CD14-positive monocyte (primary cell): Measurements from ENCODE around the gene CDX2. TPM values are rescaled to one million over a fixed set of nuclear protein-coding genes. Genes with fewer than 3 reads are reported as not detected.

Source experiments
- DNase-seq, 3 donors: peaks; one replicate each; pipeline ENCODE4 v3.0.0-alpha.2; 2011 to 2022
- H2AFZ ChIP-seq: 2 replicates; pipeline ENCODE4 v1.6.0; 2012; ENCODE audit warnings: mild to moderate bottlenecking, low read depth, low read length, inconsistent platforms; ENCODE audit not compliant: insufficient read depth, poor library complexity, severe bottlenecking
- H3K27ac ChIP-seq, 2 donors: 1 replicate in 1 of 2; 2 replicates in 1 of 2; pipeline ENCODE4 v1.5.1; 2012 to 2013; ENCODE audit warnings: low read length in 2 of 2, control low read depth in 1 of 2, inconsistent platforms in 1 of 2, low read depth in 1 of 2, mild to moderate bottlenecking in 1 of 2
- H3K27me3 ChIP-seq, 2 donors: one replicate each; pipeline versions ENCODE4 v1.6.0 to v1.6.1; 2011 to 2013; ENCODE audit warnings: low read length in 2 of 2; ENCODE audit not compliant: control insufficient read depth in 2 of 2, insufficient read depth in 2 of 2
- H3K36me3 ChIP-seq, 2 donors: replicated peaks in 1 of 2; 1 replicate in 1 of 2; 2 replicates in 1 of 2; pipeline versions ENCODE4 v1.5.1 to v1.6.1; 2012 to 2013; ENCODE audit warnings: low read length in 2 of 2, control low read depth in 1 of 2, inconsistent platforms in 1 of 2, mild to moderate bottlenecking in 1 of 2; ENCODE audit not compliant: insufficient read depth in 2 of 2, control insufficient read depth in 1 of 2
- H3K4me1 ChIP-seq, 2 donors: 1 replicate in 1 of 2; 2 replicates in 1 of 2; pipeline versions ENCODE4 v1.5.1 to v1.6.1; 2012 to 2013; ENCODE audit warnings: low read length in 2 of 2, control low read depth in 1 of 2, inconsistent platforms in 1 of 2, mild to moderate bottlenecking in 1 of 2, moderate library complexity in 1 of 2; ENCODE audit not compliant: insufficient read depth in 2 of 2, control insufficient read depth in 1 of 2
- H3K4me2 ChIP-seq: replicated peaks from 2 replicates; pipeline ENCODE3; 2012; ENCODE audit warnings: low read length, moderate library complexity, mild to moderate bottlenecking; ENCODE audit not compliant: poor library complexity, severe bottlenecking; ENCODE audit errors: extremely low read depth
- H3K4me3 ChIP-seq, 3 experiments: fragments of 200-600 bp in 1 of 3; sonication (generic) in 1 of 3; replicated peaks in 1 of 3; 1 replicate in 2 of 3; 2 replicates in 1 of 3; pipeline ENCODE4 v1.5.1; 2011 to 2013; ENCODE audit warnings: low read length in 3 of 3, mild to moderate bottlenecking in 3 of 3, control low read depth in 2 of 3, low read depth in 2 of 3, inconsistent platforms in 1 of 3, moderate library complexity in 1 of 3
- H3K79me2 ChIP-seq: 2 replicates; pipeline ENCODE4 v1.6.0; 2012; ENCODE audit warnings: mild to moderate bottlenecking, control low read depth, inconsistent platforms, low read length, moderate library complexity; ENCODE audit not compliant: insufficient read depth
- H3K9ac ChIP-seq: 2 replicates; pipeline ENCODE4 v1.6.0; 2017; ENCODE audit warnings: low read length, mild to moderate bottlenecking; ENCODE audit not compliant: insufficient read depth, poor library complexity, severe bottlenecking
- H3K9me3 ChIP-seq, 2 donors: replicated peaks in 1 of 2; 1 replicate in 1 of 2; 2 replicates in 1 of 2; pipeline versions ENCODE4 v1.5.1 to v1.6.1; 2012 to 2013; ENCODE audit warnings: low read length in 2 of 2, control low read depth in 1 of 2; ENCODE audit not compliant: control insufficient read depth in 1 of 2, insufficient read depth in 1 of 2
- H4K20me1 ChIP-seq: 2 replicates; pipeline ENCODE4 v1.6.0; 2012; ENCODE audit warnings: mild to moderate bottlenecking, low read length, control low read depth, moderate library complexity; ENCODE audit not compliant: insufficient read depth
- H3K27ac Mint-ChIP-seq, 7 donors: one replicate each; pipeline ENCODE4 v1.8.0; 2020; ENCODE audit warnings: mild to moderate bottlenecking in 7 of 7, mixed read lengths in 7 of 7, moderate library complexity in 6 of 7, inconsistent platforms in 2 of 7
- H3K27me3 Mint-ChIP-seq, 3 donors: one replicate each; pipeline ENCODE4 v1.8.0; 2021 to 2022; ENCODE audit warnings: low read depth in 3 of 3, mild to moderate bottlenecking in 3 of 3, mixed read lengths in 3 of 3, moderate library complexity in 3 of 3, inconsistent platforms in 1 of 3
- H3K36me3 Mint-ChIP-seq, 2 donors: one replicate each; pipeline ENCODE4 v1.8.0; 2020; ENCODE audit warnings: mixed read lengths in 2 of 2, inconsistent platforms in 1 of 2, mild to moderate bottlenecking in 1 of 2
- H3K4me1 Mint-ChIP-seq: one replicate; pipeline ENCODE4 v1.8.0; 2020; ENCODE audit warnings: mild to moderate bottlenecking, mixed read lengths
- H3K4me3 Mint-ChIP-seq, 2 donors: one replicate each; pipeline ENCODE4 v1.8.0; 2020; ENCODE audit warnings: mild to moderate bottlenecking in 2 of 2, mixed read lengths in 2 of 2, moderate library complexity in 1 of 2
- H3K9me3 Mint-ChIP-seq, 7 donors: one replicate each; pipeline ENCODE4 v1.8.0; 2020 to 2022; ENCODE audit warnings: mixed read lengths in 7 of 7, mild to moderate bottlenecking in 6 of 7, moderate library complexity in 6 of 7, inconsistent platforms in 2 of 7
- WGBS: methylation state at CpG from one replicate; pipeline ENCODE4 v1.1.5; 2013; ENCODE audit warnings: missing lambda C conversion rate; ENCODE audit not compliant: insufficient coverage; 5-methylcytosine and 5-hydroxymethylcytosine counted together
- intact Hi-C, 2 donors: fragments of 100-400 bp; cut with micrococcal nuclease; formaldehyde crosslinking; loops; one replicate each; pipeline versions ENCODE4 v1.15.0 to v1.15.1; 2023
- polyA plus RNA-seq, 3 donors: library from polyadenylated mRNA; depleted of rRNA in 1 of 3; unstranded in 2 of 3; stranded (reverse) in 1 of 3; fragments of 300-500 nt in 2 of 3; fragments of >200 nt in 1 of 3; fragmentation: Illumina TruSeq in 2 of 3; gene quantifications; 1 replicate in 2 of 3; 2 replicates in 1 of 3; pipeline ENCODE4 v1.2.3, GENCODE V29; 2012 to 2021
- TF ChIP-seq, protein P1 (sequence below): fragments of 200-600 bp; IDR thresholded peaks from one replicate; pipeline ENCODE4 v1.8.0; 2022; ENCODE audit warnings: antibody characterized with exemption, mild to moderate bottlenecking

CDX2 gene
- polyA plus RNA-seq, 3 donors = not detected

GRCh38 chr13:27965740-27966640 is 3.1 kb downstream of the CDX2 start:
- peaks cover 82 to 98% of the 10 kb centered on the region in 2 donors for H3K27me3 ChIP-seq
- peaks cover 98 to 100% (median 98%) of the 10 kb centered on the region in 3 donors for H3K27me3 Mint-ChIP-seq
- H2AFZ ChIP-seq = no peak overlapping the region
- H3K9me3 ChIP-seq = peaks cover 0 to 39% of the 10 kb centered on the region in 2 donors
- intact Hi-C loops = no loop called here
- no peaks in the 10 kb centered on the region for H3K79me2 ChIP-seq
- H3K9ac ChIP-seq = no peak overlapping the region
- H3K9me3 Mint-ChIP-seq = peaks cover 0 to 28% (median 12%) of the 10 kb centered on the region in 7 donors
- no peak overlapping the region for H3K4me3 ChIP-seq
- no peak overlapping the region for H3K4me2 ChIP-seq
- DNase-seq = no peak
- WGBS = 13% methylated on average over 38 of the region's 45 CpGs
- H3K4me1 Mint-ChIP-seq = peaks cover 33% of the 10 kb centered on the region
- peaks cover 7 to 19% of the 10 kb centered on the region in 2 donors for H3K4me1 ChIP-seq
- no peak overlapping the region for H3K27ac ChIP-seq
- TF ChIP-seq, protein P1, sequence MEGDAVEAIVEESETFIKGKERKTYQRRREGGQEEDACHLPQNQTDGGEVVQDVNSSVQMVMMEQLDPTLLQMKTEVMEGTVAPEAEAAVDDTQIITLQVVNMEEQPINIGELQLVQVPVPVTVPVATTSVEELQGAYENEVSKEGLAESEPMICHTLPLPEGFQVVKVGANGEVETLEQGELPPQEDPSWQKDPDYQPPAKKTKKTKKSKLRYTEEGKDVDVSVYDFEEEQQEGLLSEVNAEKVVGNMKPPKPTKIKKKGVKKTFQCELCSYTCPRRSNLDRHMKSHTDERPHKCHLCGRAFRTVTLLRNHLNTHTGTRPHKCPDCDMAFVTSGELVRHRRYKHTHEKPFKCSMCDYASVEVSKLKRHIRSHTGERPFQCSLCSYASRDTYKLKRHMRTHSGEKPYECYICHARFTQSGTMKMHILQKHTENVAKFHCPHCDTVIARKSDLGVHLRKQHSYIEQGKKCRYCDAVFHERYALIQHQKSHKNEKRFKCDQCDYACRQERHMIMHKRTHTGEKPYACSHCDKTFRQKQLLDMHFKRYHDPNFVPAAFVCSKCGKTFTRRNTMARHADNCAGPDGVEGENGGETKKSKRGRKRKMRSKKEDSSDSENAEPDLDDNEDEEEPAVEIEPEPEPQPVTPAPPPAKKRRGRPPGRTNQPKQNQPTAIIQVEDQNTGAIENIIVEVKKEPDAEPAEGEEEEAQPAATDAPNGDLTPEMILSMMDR = no peak
- H3K36me3 Mint-ChIP-seq = peaks cover 1 to 3% of the 10 kb centered on the region in 2 donors
- peak overlapping the region in 1 of 2 donors; percentile 69 for H3K4me3 Mint-ChIP-seq
- H3K36me3 ChIP-seq = no peaks in the 10 kb centered on the region
- no peak overlapping the region for H3K27ac Mint-ChIP-seq
- no peaks in the 10 kb centered on the region for H4K20me1 ChIP-seq

DNA sequence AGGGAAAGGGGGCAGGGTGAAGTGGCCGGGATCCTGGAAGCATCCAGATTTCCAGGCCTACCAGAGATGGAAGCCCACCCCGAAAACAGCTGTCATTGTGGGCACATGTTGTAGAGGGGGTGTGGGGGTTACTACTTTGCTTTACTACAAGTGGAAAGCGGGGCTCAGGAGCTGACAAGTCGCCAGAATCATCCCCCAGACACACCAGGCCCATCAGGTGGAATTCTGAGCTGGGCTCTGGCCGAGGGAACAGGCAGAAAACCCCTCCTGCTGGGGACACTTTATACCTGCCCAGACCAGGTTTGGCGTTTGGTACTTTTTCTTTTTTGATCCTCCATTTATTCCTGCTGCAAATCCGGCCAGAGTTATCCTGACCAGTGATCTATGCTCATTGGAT is 3.8 kb downstream of the CDX2 start:
- Histone ChIP-seq H3K9me3 (peaks cover 0 to 36% of the 10 kb centered on the region in 2 donors), H3K36me3 (no peaks in the 10 kb centered on the region), H3K4me1 (peaks cover 11 to 25% of the 10 kb centered on the region in 2 donors), H2AFZ (no peak overlapping the region), H3K27ac (no peak overlapping the region), H3K27me3 (peaks cover 77 to 97% of the 10 kb centered on the region in 2 donors), H3K79me2 (no peaks in the 10 kb centered on the region), H3K4me3 (no peak overlapping the region), H3K9ac (no peak overlapping the region), H3K4me2 (no peak overlapping the region), H4K20me1 (no peaks in the 10 kb centered on the region)
- peaks cover 96 to 100% (median 96%) of the 10 kb centered on the region in 3 donors for H3K27me3 Mint-ChIP-seq
- no peak overlapping the region for H3K27ac Mint-ChIP-seq
- TF ChIP-seq, protein P1 = no peak
- peak overlapping the region in 1 of 2 donors; percentile 69 for H3K4me3 Mint-ChIP-seq
- no peak for DNase-seq
- WGBS = 52% methylated on average over 5 of the region's 7 CpGs
- H3K4me1 Mint-ChIP-seq = peaks cover 31% of the 10 kb centered on the region
- H3K36me3 Mint-ChIP-seq = peaks cover 1 to 3% of the 10 kb centered on the region in 2 donors
- intact Hi-C loops = no loop called here
- H3K9me3 Mint-ChIP-seq = peaks cover 0 to 29% (median 8%) of the 10 kb centered on the region in 7 donors
